Uterus (tissue), 4 donors: Measurements from ENCODE around the gene IPO4. TPM values are rescaled to one million over a fixed set of nuclear protein-coding genes. Genes with fewer than 3 reads are reported as not detected.
A peak's percentile ranks its signal among the peaks of the same experiment; 100 is the strongest.

Source experiments
- DNase-seq, 2 donors: peaks; one replicate each; pipeline ENCODE4 v3.0.0-alpha.2; 2019 to 2020
- H3K27ac ChIP-seq, 2 donors: fragments of 200-600 bp; sonication (generic); 1 replicate in 1 of 2; 2 replicates in 1 of 2; pipeline ENCODE4 v1.5.1; 2016 to 2018
- H3K27me3 ChIP-seq, 2 donors: fragments of 200-600 bp; sonication (generic); one replicate each; pipeline ENCODE4 v1.5.1; 2018 to 2019; ENCODE audit warnings: control low read depth in 1 of 2
- H3K36me3 ChIP-seq, 2 donors: fragments of 200-600 bp; sonication (generic); one replicate each; pipeline ENCODE4 v1.5.1; 2019; ENCODE audit warnings: control low read depth in 1 of 2
- H3K4me1 ChIP-seq, 2 donors: fragments of 200-600 bp; sonication (generic); one replicate each; pipeline ENCODE4 v1.5.1; 2018 to 2019; ENCODE audit warnings: control low read depth in 1 of 2
- H3K4me3 ChIP-seq, 2 donors: fragments of 200-600 bp; sonication (generic); 1 replicate in 1 of 2; 2 replicates in 1 of 2; pipeline ENCODE4 v1.5.1; 2018 to 2019; ENCODE audit warnings: mild to moderate bottlenecking in 1 of 2
- H3K9me3 ChIP-seq, 2 donors: fragments of 200-600 bp; sonication (generic); one replicate each; pipeline ENCODE4 v1.5.1; 2019; ENCODE audit warnings: control low read depth in 1 of 2
- CTCF ChIP-seq, 4 experiments: fragments of 200-600 bp in 2 of 4; fragments of 450-650 bp in 2 of 4; sonication (generic) in 2 of 4; IDR thresholded peaks; one replicate each; pipeline ENCODE4 v1.5.1; 2016 to 2019; ENCODE audit warnings: antibody characterized with exemption in 4 of 4, mild to moderate bottlenecking in 2 of 4, moderate library complexity in 1 of 4
- POLR2A ChIP-seq, 2 donors: fragments of 450-650 bp; IDR thresholded peaks; one replicate each; pipeline ENCODE4 v1.6.1; 2016; ENCODE audit warnings: antibody characterized with exemption in 2 of 2, mild to moderate bottlenecking in 1 of 2, moderate library complexity in 1 of 2
- intact Hi-C: fragments of 100-400 bp; cut with DNase I; formaldehyde crosslinking; loops from one replicate; pipeline ENCODE4 v1.15.1; 2023; ENCODE audit warnings: low total_unique reads
- total RNA-seq, 4 donors: library from RNA; depleted of rRNA in 3 of 4; stranded (reverse); fragments of >200 nt in 3 of 4; gene quantifications; one replicate each; pipeline versions ENCODE4 v1.1.0 to v1.2.4, GENCODE V29; 2014 to 2023
- donor health status: DM: yes; HTN: yes; CAD: no.

Gene IPO4
- total RNA-seq, 4 donors from 2014 or later: 3.1 to 33.7 (median 29.6) TPM

- Histone ChIP-seq H3K36me3 (no peaks in the 10 kb centered on the region), H3K27ac (peak overlapping the region; percentile 93 to 97), H3K27me3 (no peaks in the 10 kb centered on the region), H3K4me1 (peaks cover 0 to 4% of the 10 kb centered on the region in 2 donors), H3K9me3 (no peaks in the 10 kb centered on the region), H3K4me3 (peak overlapping the region; percentile 72 to 79)
- intact Hi-C loops: no loop called here
- DNase-seq: no peak
- TF ChIP-seq POLR2A (IDR thresholded peaks at IDR 0.05) (no peak), CTCF (IDR thresholded peaks at IDR 0.05) (no peak)
Measured at GRCh38 chr14:24213866-24214662, 25.4 kb upstream of the IPO4 start.

GRCh38 chr14:24212924-24213865 is 24.6 kb upstream of the IPO4 start, which contains the start of gene CHMP4A:
TSS of gene CHMP4A (minus strand) at chr14:24213488. CDS start at chr14:24213439, 49 bp downstream.
- peak within 1 kb of the TSS; percentile 93 to 97 for H3K27ac ChIP-seq
- H3K36me3 ChIP-seq: no peaks in the 10 kb centered on the region
- peak within 1 kb of the TSS; percentile 72 to 79 for H3K4me3 ChIP-seq
- TF ChIP-seq POLR2A (IDR thresholded peaks at IDR 0.05): peak; percentile 70 to 96
- peak; percentile 9 to 37 (median 26) for TF ChIP-seq CTCF (IDR thresholded peaks at IDR 0.05)
- peak; percentile 95 to 96 for DNase-seq
- intact Hi-C loops: no loop called here
- peaks cover 0 to 4% of the 10 kb centered on the region in 2 donors for H3K4me1 ChIP-seq
- H3K27me3 ChIP-seq: no peaks in the 10 kb centered on the region
- no peaks in the 10 kb centered on the region for H3K9me3 ChIP-seq

DNA sequence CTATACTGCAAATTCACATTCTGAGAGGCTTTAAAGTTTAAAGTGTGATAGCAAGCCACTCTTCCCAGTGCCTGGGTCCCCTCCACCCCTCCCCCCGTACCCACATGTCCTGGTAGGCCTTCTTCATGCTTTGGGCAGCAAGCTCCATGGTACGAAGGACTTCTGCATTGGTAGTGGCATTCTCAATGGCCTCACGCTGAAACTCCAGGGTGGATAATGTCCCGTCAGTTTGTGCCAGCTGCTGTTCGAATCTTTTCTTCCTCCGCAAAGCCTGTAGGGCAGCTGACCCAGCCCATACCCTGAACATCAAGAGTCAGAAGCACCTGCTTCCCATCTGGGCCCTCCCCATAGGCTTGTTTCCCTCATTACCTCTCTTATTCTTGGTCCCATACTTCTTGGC is 22.7 kb upstream of the IPO4 start:
- no peak for DNase-seq
- TF ChIP-seq POLR2A (IDR thresholded peaks at IDR 0.05): no peak
- TF ChIP-seq CTCF (IDR thresholded peaks at IDR 0.05): no peak
- H3K4me3 ChIP-seq: no peak overlapping the region
- no peaks in the 10 kb centered on the region for H3K9me3 ChIP-seq
- no peaks in the 10 kb centered on the region for H3K36me3 ChIP-seq
- intact Hi-C loops: no loop called here
- no peak overlapping the region for H3K27ac ChIP-seq
- no peaks in the 10 kb centered on the region for H3K27me3 ChIP-seq
- H3K4me1 ChIP-seq: peaks cover 0 to 4% of the 10 kb centered on the region in 2 donors

- no peaks in the 10 kb centered on the region for H3K27me3 ChIP-seq
- DNase-seq: no peak
- TF ChIP-seq CTCF (IDR thresholded peaks at IDR 0.05) (no peak), POLR2A (IDR thresholded peaks at IDR 0.05) (no peak)
- H3K4me1 ChIP-seq: no peaks in the 10 kb centered on the region
- intact Hi-C loops: no loop called here
- H3K27ac ChIP-seq: no peak overlapping the region
- H3K4me3 ChIP-seq: no peak overlapping the region
- H3K36me3 ChIP-seq: no peaks in the 10 kb centered on the region
- H3K9me3 ChIP-seq: no peaks in the 10 kb centered on the region
Measured at GRCh38 chr14:24207625-24208024, 19.0 kb upstream of the IPO4 start.
